Urothelium cell line (cell line): Measurements from ENCODE around the gene CHMP6.
"Not testable (repeated sequence)": the region's sequence is repeated elsewhere in the genome, so short reads cannot be mapped to it uniquely, and the experiment has no call there.

ENCODE experiments used
- DNase-seq: peaks from one replicate; pipeline ENCODE4 v3.0.0; 2011; ENCODE audit warnings: low spot score, mixed read lengths
- FAIRE-seq: peaks from 2 replicates; lab custom pipeline; 2011; peaks lifted over from hg19 to GRCh38; lab: Jason Lieb, UNC

CHMP6 gene

DNA sequence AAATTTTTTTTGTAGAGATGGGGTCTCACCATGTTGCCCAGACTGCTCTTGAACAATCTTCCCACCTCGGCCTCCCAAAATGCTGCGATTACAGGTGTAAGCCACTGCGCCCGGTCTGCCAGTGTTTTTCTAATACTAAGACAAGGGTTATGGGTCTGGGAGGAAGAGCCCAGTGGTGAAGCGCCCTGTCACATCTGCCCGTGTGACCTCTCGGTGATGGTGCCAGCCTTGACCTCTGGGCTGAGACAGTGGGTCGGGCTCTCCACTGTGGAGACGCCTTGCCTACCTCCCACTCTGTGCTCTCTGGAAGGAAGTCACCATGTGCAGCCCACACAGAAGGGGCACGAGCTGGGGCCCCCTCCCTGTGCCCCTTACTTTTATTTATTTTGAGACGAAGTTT, 38.2 kb downstream of the CHMP6 start:
- DNase-seq (no peak), FAIRE-seq (no peak)

GRCh38 chr17:81030312-81030711, 38.7 kb downstream of the CHMP6 start:
- FAIRE-seq, DNase-seq: not testable (repeated sequence)

DNA sequence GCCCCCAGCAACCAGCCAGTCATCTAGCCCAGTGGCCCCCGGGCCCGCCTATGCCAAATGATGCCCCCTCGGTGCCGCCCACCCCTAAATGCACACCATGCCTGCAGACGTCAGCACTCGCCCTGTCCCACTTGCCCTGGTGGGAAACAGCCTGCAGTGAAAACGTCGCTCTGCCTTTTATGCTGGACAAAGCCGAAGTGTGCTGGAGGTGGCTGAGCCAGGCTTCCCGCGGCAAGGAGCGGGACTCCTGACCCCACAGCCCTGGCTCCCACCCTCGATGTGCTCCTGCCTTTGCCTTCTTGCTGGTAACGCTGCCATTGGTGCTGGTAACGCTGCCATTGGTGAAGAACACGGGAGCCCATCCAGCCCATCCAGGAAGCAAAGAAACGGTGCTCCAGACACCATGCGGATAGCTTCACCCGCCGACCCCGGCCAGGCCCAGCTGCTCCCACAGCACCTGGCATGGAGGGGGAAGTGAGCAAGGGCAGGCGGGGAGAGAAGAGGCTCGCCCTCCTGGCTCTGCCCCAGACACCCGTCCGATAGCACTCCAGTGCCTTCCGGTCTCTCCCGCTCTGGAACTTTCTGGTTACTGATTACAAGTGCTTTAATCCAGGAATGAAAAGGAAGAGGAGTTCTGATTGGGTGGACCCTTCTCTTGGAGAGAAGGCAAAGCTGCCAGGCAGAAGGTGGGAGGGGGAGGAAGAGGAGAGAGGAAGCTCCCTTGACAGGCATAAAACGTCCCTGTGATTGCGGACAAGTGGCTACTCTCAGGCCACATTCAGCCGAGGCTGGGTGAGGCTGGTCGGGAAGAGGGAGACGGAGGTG, 39.3 kb downstream of the CHMP6 start:
- no peak for FAIRE-seq

GRCh38 chr17:81031566-81032550, 40.2 kb downstream of the CHMP6 start:
- FAIRE-seq, result no peak
- DNase-seq, result no peak

More for the DNA sequence above, 39.3 kb downstream of the CHMP6 start:
- no peak for DNase-seq

DNA sequence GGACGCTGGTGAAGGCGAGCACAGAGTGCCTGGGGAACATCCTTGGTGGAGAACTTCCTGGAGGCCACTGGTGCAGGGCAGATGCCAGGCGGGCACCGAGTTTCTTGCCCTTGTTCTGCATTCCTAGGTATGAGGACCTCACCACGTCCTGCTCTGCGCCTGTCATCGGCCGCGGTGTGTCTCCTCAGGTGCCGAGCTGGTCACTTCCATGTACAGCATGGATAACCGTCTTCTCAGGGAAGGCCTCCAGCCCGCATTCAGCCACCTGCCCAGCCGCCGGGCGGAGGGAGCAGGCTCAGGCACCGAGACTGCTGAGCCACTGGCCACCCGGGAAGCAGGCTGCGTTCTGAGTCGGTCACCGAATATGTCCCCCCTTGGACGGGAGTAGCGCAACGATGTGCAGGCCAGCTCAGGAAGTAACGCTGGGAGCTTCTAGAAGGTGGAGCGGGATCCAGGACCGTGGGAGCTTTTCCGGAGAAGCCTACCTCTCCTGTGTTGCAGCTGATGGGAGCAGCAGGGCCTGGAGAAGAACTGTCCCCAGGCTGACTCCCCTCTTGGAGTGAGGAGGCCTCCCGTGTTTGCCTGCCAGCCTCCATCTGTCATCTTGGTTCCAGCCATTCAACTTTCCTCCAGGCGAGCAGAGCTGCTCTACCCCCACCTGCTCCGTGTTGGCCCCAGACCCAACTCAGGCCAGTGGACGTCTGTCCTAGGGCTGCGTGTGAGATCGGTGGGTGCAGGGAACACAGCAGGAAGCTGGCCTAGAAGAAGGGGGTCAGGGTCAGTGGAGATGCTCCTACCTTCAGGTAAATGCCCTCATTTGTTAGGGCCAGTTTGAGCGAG, 41.2 kb downstream of the CHMP6 start:
- FAIRE-seq, result peak; percentile 46
- no peak for DNase-seq

DNA sequence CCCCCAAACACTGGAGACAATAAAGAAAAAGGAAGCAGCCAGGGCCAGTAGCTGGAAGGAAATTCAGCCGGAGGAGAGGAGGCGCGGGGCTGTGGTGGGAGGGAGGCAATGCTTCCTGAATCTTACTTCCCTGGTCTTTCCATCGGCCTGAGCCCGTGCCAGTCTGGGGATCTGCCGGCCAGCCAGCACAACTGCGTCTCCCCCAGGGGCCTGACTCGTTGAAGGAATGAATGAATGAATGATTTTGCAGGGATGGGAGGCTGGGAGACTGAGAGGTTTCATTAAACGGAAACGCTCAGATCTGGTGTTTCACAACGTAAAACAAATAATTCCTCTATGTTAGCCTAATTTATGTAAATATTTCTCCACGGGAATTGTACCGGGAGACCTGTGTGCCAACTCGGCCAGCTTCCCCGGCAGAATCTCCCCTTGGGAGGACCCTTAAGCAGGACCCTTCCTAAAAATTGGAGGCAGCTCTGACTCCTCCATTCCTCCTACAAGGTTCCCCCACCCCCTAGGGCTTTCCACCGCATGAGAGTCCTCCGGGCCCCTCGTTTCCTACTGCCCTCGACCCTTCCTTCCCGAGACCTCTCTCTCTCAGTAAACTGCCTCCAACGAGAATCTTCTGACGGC, 42.0 kb downstream of the CHMP6 start:
- FAIRE-seq, result no peak
- no peak for DNase-seq

- peak; percentile 44 for FAIRE-seq
These were observed 42.6 kb downstream of the CHMP6 start for GRCh38 chr17:81034168-81034777.

DNA sequence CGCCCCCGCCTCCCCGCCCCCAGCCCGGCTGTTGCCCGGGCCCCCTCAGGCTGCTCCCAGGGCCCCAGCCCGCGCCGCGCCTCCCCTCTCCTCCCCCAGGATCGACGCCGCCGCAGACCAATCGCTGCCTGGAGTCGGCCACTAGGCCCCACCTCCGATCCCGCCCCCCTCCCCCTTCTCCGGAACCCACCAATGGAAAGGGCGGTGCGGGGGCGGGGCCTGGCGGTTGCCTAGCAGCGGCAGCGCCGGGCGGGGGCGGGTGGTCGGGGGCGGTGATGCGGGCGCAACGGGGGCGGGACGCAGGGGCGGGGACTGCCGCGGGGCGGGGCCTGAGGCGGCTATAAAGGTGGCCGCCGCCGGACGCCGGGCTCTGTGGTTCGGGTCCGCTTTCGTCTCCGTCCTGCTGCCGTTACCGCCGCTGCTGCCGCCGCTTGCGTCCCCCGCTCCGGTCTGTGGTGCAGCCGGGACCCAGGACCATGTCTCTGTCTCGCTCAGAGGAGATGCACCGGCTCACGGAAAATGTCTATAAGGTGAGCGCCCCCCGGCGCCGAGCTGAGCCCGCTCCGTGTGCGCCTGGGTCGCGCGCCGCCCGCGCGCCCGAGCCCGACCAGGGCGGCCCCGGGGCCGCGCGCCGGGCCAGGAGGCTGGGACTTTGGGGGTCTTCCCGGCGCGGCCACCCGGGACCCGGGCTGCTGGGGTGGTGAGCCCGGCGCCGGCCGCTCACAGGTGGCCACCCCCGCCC, 43.3 kb downstream of the CHMP6 start, which contains the start of gene BAIAP2:
Gene BAIAP2, plus strand, starts transcription at position 373 of the 742 bp plus-strand sequence. Its CDS starts 104 bp downstream, at position 477.
- FAIRE-seq, result peak; percentile 35
- DNase-seq, result peak; percentile 100

More at GRCh38 chr17:81034168-81034777, 42.6 kb downstream of the CHMP6 start:
- DNase-seq, result no peak

GRCh38 chr17:81035521-81036196, 44.0 kb downstream of the CHMP6 start:
- FAIRE-seq (no peak), DNase-seq (no peak)

DNA sequence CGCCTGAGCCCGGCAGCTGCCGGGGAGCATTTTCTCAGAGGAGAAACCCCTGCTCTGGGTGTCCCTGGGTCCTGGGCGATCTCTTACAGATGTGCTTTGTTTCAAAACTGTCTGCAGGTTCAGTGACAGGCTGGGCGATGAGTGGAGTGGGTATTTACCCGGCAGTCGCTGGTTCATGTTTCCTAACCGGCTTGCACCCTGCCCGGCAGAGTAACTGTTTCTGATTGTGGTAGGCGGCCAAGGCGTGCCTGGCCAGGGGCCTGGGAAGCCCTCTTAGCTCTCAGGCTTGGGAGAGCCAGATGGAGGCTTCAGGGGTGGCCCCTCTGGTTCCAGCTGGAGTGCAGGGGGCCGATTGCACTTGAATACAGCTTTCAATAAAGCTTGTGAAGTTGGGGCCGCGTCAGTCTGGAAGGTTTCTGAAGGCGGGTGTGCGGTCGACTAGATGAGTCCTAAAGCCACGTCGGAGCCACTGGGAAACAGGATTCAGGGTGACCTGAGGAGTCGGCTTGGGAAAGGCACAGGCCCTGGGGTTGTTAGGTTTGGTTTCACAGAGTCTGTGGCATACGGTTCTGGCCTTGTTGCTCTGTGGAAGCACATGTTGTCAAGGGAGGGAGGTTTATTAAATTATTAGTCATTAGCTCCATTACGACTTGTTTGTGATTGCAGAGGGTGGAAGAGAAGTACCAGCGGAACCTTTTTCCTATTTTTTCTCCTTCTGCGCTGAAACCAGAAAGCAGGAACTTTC, 44.7 kb downstream of the CHMP6 start:
- FAIRE-seq (no peak), DNase-seq (no peak)

GRCh38 chr17:81037026-81037797, 45.6 kb downstream of the CHMP6 start:
- FAIRE-seq, result no peak
- no peak for DNase-seq

GRCh38 chr17:81037798-81038733, 46.4 kb downstream of the CHMP6 start:
- no peak for DNase-seq
- no peak for FAIRE-seq

GRCh38 chr17:81039096-81039495, 47.5 kb downstream of the CHMP6 start:
- DNase-seq, result no peak
- FAIRE-seq, result peak; percentile 91

DNA sequence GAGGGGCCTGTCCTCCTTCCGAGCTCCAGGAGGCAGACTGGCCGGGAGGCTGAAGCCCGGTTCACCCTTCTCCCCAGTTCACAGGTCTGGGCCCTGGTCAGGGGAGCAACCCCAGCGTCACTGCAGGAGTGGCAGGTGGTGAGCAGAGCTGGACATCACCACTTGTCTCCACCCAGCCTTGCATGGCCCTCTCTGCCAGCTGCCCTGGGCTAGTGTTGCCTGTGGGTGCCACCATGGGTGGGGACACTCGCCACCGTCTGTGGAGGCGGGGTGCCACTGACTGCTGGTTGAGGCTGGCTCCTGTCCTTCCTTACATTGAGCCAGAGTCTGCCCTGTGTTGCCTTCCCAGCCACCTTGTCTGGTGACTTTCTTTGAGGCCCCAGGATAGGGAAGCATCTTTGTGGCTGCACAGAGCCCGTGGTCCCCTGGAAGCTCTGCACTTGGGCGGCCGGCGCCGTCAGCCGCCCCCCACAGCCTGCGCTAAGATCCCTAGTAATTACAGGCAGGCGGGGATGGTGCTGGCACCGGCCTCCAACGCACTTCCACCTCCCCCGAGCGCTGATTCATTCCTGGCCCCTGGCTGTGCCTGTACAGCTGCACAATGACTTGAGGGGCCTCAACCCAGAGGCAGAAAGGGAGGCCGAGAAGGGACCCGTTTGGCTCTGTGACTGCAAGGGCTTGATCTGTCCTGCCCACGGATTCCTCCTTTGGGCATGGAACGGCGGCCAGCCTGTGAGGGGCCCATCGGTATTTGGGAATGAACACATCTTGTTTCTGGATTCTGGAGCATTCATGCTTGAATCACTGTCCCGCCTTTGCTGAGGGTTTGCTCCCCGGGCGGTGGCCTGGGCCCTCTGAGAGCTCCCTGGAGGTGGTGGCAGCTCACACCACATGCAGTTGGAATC, 48.5 kb downstream of the CHMP6 start:
- DNase-seq (peak; percentile 83), FAIRE-seq (peak; percentile 85)
